HG03432 (cell line): ENCODE results near the gene INS.
"Not testable (repeated sequence)": the region's sequence is repeated elsewhere in the genome, so short reads cannot be mapped to it uniquely, and the experiment has no call there.

ENCODE experiments used
- ATAC-seq: cut with Tn5 transposase; IDR thresholded peaks from one replicate; pipeline ENCODE4 v1.9.1; 2021; ENCODE audit warnings: mild to moderate bottlenecking, moderate library complexity; ENCODE audit not compliant: unreplicated experiment

INS gene

GRCh38 chr11:2182692-2183474 lies 21.9 kb upstream of the INS start:
- ATAC-seq, result no peak

- ATAC-seq, result no peak
These were observed 21.1 kb upstream of the INS start for GRCh38 chr11:2182075-2182474.

- ATAC-seq, result no peak
These were observed 19.9 kb upstream of the INS start for GRCh38 chr11:2180789-2181370.

GRCh38 chr11:2180347-2180746 lies 19.3 kb upstream of the INS start:
- ATAC-seq, result no peak

- ATAC-seq, result no peak
These were observed 18.5 kb upstream of the INS start for GRCh38 chr11:2179516-2179915.

- no peak for ATAC-seq
These were observed 18.0 kb upstream of the INS start for GRCh38 chr11:2178906-2179494.

- not testable (repeated sequence) for ATAC-seq
These were observed 17.2 kb upstream of the INS start for GRCh38 chr11:2178055-2178773.

GRCh38 chr11:2177076-2177475 lies 16.1 kb upstream of the INS start:
- ATAC-seq, result no peak

- no peak for ATAC-seq
These were observed 15.4 kb upstream of the INS start for GRCh38 chr11:2176389-2176900.

GRCh38 chr11:2175659-2176058 lies 14.7 kb upstream of the INS start:
- no peak for ATAC-seq

- no peak for ATAC-seq
These were observed 13.4 kb upstream of the INS start for GRCh38 chr11:2174361-2174760.

- ATAC-seq, result no peak
These were observed 12.8 kb upstream of the INS start for GRCh38 chr11:2173761-2174160.

- ATAC-seq, result no peak
These were observed 12.2 kb upstream of the INS start for GRCh38 chr11:2173150-2173693.

GRCh38 chr11:2172676-2173075 lies 11.7 kb upstream of the INS start:
- ATAC-seq, result no peak

GRCh38 chr11:2171591-2172003 lies 10.6 kb upstream of the INS start, which contains the start of gene TH:
Gene TH (minus strand): TSS chr11:2171815. CDS start chr11:2171786, 29 bp downstream.
- no peak for ATAC-seq

- ATAC-seq, result no peak
These were observed 8.9 kb upstream of the INS start for GRCh38 chr11:2169626-2170570.

GRCh38 chr11:2169005-2169378 lies 8.0 kb upstream of the INS start:
- no peak for ATAC-seq

GRCh38 chr11:2168286-2169004 lies 7.4 kb upstream of the INS start:
- ATAC-seq, result no peak
